ENCODE data around the gene HIF1A. TPM values are rescaled to one million over a fixed set of nuclear protein-coding genes. Genes with fewer than 3 reads are reported as not detected.

HIF1A gene
- total and polyA plus RNA-seq, 2 of the 13 experiments (the other 11 are each of a cell fraction or from before 2014, with no cell fraction given), result 41.0 to 126 TPM

DNA sequence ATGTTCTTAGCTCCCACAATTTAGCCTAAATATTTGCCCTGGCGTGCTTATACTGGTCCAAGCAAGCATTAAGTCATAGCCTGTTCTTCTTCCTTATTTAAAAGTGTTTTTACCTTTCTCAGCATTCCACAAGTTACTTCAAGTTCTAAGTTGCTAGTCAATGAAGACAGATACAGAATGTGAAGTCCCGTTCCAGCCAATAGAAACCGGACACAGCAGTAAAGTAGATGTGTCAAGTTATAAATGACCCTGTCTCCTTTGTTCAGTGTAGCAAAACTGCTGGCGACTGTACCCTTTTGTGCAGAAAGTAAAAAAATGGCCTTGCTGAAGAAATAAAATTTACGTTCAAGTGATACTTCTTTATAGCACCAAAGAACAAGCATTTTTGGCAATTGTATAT is 70.8 kb downstream of the HIF1A start:
- H3K9ac ChIP-seq (ENCODE audit: insufficient read depth, low read depth, low read length), result no peak overlapping the region
- TF ChIP-seq HNRNPK (IDR thresholded peaks at IDR 0.05; ENCODE audit: low read depth, low read length, poor library complexity, severe bottlenecking), result no peak
- TF ChIP-seq, protein P1, sequence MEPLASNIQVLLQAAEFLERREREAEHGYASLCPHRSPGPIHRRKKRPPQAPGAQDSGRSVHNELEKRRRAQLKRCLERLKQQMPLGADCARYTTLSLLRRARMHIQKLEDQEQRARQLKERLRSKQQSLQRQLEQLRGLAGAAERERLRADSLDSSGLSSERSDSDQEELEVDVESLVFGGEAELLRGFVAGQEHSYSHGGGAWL (CRISPR knock-in tag; IDR thresholded peaks at IDR 0.05), result no peak
- no peak for TF ChIP-seq SMC3 (IDR thresholded peaks at IDR 0.05; ENCODE audit: low read length)
- no peak for TF ChIP-seq ZNF24 (IDR thresholded peaks at IDR 0.05)
- no peak for TF ChIP-seq ZSCAN25 (CRISPR knock-in tag; IDR thresholded peaks at IDR 0.05)
- TF ChIP-seq, protein P2, sequence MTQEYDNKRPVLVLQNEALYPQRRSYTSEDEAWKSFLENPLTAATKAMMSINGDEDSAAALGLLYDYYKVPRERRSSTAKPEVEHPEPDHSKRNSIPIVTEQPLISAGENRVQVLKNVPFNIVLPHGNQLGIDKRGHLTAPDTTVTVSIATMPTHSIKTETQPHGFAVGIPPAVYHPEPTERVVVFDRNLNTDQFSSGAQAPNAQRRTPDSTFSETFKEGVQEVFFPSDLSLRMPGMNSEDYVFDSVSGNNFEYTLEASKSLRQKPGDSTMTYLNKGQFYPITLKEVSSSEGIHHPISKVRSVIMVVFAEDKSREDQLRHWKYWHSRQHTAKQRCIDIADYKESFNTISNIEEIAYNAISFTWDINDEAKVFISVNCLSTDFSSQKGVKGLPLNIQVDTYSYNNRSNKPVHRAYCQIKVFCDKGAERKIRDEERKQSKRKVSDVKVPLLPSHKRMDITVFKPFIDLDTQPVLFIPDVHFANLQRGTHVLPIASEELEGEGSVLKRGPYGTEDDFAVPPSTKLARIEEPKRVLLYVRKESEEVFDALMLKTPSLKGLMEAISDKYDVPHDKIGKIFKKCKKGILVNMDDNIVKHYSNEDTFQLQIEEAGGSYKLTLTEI (CRISPR knock-in tag; conservative IDR thresholded peaks at IDR 0.05), result no peak
- no peak for TF ChIP-seq ZNF768 (CRISPR knock-in tag; IDR thresholded peaks at IDR 0.05)
- no peak overlapping the region for H3K4me3 ChIP-seq (replicated peaks in 1 of 3; ENCODE audit: insufficient read depth in 1 of 3, low read depth in 2 of 3, low read length in 3 of 3)
- H3K36me3 ChIP-seq (replicated peaks in 1 of 2; ENCODE audit: control insufficient read depth in 1 of 2, insufficient read depth in 2 of 2, low read length in 2 of 2), result peaks cover 3 to 20% of the 10 kb centered on the region in 2 experiments; a peak in 4 of 5 replicates
- ChIA-PET POLR2A (no interaction called here), CTCF (ENCODE audit: low intra/inter-chr PET ratio, low total read pairs) (no interaction called here)
- DNase-seq (ENCODE audit: low spot score) (no peak), ATAC-seq (no peak), FAIRE-seq (no peak)
- WGBS (ENCODE audit: low lambda C conversion rate), result 98% methylated on average over 5 of the region's 5 CpGs
- no peaks in the 10 kb centered on the region for H3K9me3 ChIP-seq (ENCODE audit: low read length)
- intact Hi-C loops (cut with micrococcal nuclease; ENCODE audit: unreplicated experiment) (no loop called here), in situ Hi-C loops (cut with HindIII; ENCODE audit: extremely low pct_ligation_motif_present, low pct_unique_long_range_greater_than_20kb) (no loop called here)
- H3K27ac ChIP-seq (ENCODE audit: extremely low read length, insufficient read depth, low read length), result no peak overlapping the region
- BruUV-seq (replicated peaks), result no TSS peak
- peaks cover 38% of the 10 kb centered on the region for H3K4me1 ChIP-seq (ENCODE audit: insufficient read depth, low read length)
- no peak overlapping the region for H2AFZ ChIP-seq (ENCODE audit: low read length)
- H3K27me3 ChIP-seq (ENCODE audit: control insufficient read depth in 1 of 2, insufficient read depth in 2 of 2, low read length in 2 of 2), result no peaks in the 10 kb centered on the region; a peak in 1 of 5 replicates
- H3K4me2 ChIP-seq (ENCODE audit: low read depth, low read length), result no peak overlapping the region
- H3K79me2 ChIP-seq (ENCODE audit: insufficient read depth, low read length), result peaks cover 26% of the 10 kb centered on the region
- H4K20me1 ChIP-seq (ENCODE audit: insufficient read depth, low read length), result no peaks in the 10 kb centered on the region

DNA sequence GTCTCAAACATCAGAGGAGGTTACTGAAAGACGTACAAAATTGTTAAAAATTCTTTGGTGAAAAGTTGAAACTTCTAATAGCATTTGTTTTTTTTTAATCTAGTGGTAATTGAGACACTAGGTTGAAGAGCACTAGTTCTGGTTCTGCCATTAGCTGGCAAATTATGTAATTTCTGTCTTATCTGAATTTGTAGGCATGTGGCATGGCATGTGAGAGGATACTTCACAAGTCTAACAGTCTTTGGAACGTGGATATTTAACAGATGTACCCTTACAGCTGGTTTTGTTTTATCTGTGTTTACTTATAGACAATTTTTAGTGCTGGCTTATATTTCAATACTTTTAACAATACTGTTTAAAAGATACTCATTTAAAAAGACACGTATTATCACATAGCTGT is 72.9 kb downstream of the HIF1A start:
- no peak overlapping the region for H3K27ac ChIP-seq (ENCODE audit: extremely low read length, insufficient read depth, low read length)
- H3K4me3 ChIP-seq (replicated peaks in 1 of 3; ENCODE audit: insufficient read depth in 1 of 3, low read depth in 2 of 3, low read length in 3 of 3), result no peak overlapping the region
- H2AFZ ChIP-seq (ENCODE audit: low read length), result no peak overlapping the region
- ChIA-PET POLR2A (no interaction called here), CTCF (ENCODE audit: low intra/inter-chr PET ratio, low total read pairs) (no interaction called here)
- no peak for FAIRE-seq
- in situ Hi-C loops (cut with HindIII; ENCODE audit: extremely low pct_ligation_motif_present, low pct_unique_long_range_greater_than_20kb), result no loop called here
- no peaks in the 10 kb centered on the region for H4K20me1 ChIP-seq (ENCODE audit: insufficient read depth, low read length)
- TF ChIP-seq, protein P3, sequence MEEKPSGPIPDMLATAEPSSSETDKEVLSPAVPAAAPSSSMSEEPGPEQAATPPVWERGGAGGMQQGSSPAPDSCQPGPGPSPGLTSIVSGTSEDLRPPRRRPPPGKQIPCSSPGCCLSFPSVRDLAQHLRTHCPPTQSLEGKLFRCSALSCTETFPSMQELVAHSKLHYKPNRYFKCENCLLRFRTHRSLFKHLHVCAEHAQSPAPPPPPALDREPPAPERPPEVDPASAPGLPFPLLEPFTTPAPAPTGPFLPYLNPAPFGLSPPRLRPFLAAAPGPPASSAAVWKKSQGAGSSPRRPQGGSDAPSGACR (CRISPR knock-in tag; IDR thresholded peaks at IDR 0.05), result no peak
- TF ChIP-seq ZNF230 (CRISPR knock-in tag; IDR thresholded peaks at IDR 0.05) (no peak), YEATS2 (CRISPR knock-in tag; IDR thresholded peaks at IDR 0.05; ENCODE audit: borderline replicate concordance) (no peak), SRF (IDR thresholded peaks at IDR 0.05; ENCODE audit: low read depth, low read length) (no peak), ISX (CRISPR knock-in tag; conservative IDR thresholded peaks at IDR 0.05) (no peak)
- H3K9ac ChIP-seq (ENCODE audit: insufficient read depth, low read depth, low read length), result no peak overlapping the region
- peaks cover 5 to 31% of the 10 kb centered on the region in 2 experiments for H3K36me3 ChIP-seq (replicated peaks in 1 of 2; ENCODE audit: control insufficient read depth in 1 of 2, insufficient read depth in 2 of 2, low read length in 2 of 2)
- WGBS (ENCODE audit: low lambda C conversion rate), result 64% methylated on average over 3 of the region's 3 CpGs
- BruUV-seq (replicated peaks), result no TSS peak
- ATAC-seq, result no peak
- no peak overlapping the region for H3K4me2 ChIP-seq (ENCODE audit: low read depth, low read length)
- no peaks in the 10 kb centered on the region for H3K9me3 ChIP-seq (ENCODE audit: low read length)
- no peaks in the 10 kb centered on the region for H3K27me3 ChIP-seq (ENCODE audit: control insufficient read depth in 1 of 2, insufficient read depth in 2 of 2, low read length in 2 of 2)
- peaks cover 27% of the 10 kb centered on the region for H3K4me1 ChIP-seq (ENCODE audit: insufficient read depth, low read length)
- DNase-seq (ENCODE audit: low spot score), result no peak
- intact Hi-C loops (cut with micrococcal nuclease; ENCODE audit: unreplicated experiment), result no loop called here
- peaks cover 16% of the 10 kb centered on the region for H3K79me2 ChIP-seq (ENCODE audit: insufficient read depth, low read length)

All from HepG2 (cell line).